Upper lobe of left lung (tissue), 6 donors: ENCODE data around the gene LRP1B. TPM values are rescaled to one million over a fixed set of nuclear protein-coding genes. Genes with fewer than 3 reads are reported as not detected.

Experiments used
- ATAC-seq, 2 donors: fragments of 200-7000 bp; cut with Tn5 transposase; one replicate each; pipeline ENCODE4 v1.9.1; 2022; ENCODE audit warnings: mild to moderate bottlenecking in 2 of 2, moderate library complexity in 2 of 2; ENCODE audit not compliant: low FRiP score in 2 of 2
- DNase-seq, 2 donors: peaks; one replicate each; pipeline ENCODE4 v3.0.0-alpha.2; 2019 to 2020
- H3K27ac ChIP-seq, 4 donors: fragments of 200-600 bp; sonication (generic); one replicate each; pipeline ENCODE4 v1.5.1; 2016 to 2019
- H3K27me3 ChIP-seq, 4 donors: fragments of 200-600 bp; sonication (generic); one replicate each; pipeline ENCODE4 v1.5.1; 2017 to 2019
- H3K36me3 ChIP-seq, 4 donors: fragments of 200-600 bp; sonication (generic); one replicate each; pipeline ENCODE4 v1.5.1; 2016 to 2019
- H3K4me1 ChIP-seq, 4 donors: fragments of 200-600 bp; sonication (generic); one replicate each; pipeline ENCODE4 v1.5.1; 2018 to 2019
- H3K4me3 ChIP-seq, 4 donors: fragments of 200-600 bp; sonication (generic); one replicate each; pipeline ENCODE4 v1.5.1; 2017 to 2019; ENCODE audit warnings: mild to moderate bottlenecking in 2 of 4, moderate library complexity in 1 of 4
- H3K9me3 ChIP-seq, 4 donors: fragments of 200-600 bp; sonication (generic); one replicate each; pipeline ENCODE4 v1.5.1; 2018 to 2019
- CTCF ChIP-seq, 6 experiments: fragments of 450-650 bp in 4 of 6; fragments of 200-600 bp in 2 of 6; sonication (generic) in 2 of 6; IDR thresholded peaks; one replicate each; pipeline ENCODE4 v1.5.1; 2016 to 2019; ENCODE audit warnings: antibody characterized with exemption in 6 of 6
- EP300 ChIP-seq, 4 donors: sonication (generic); formaldehyde crosslinking; IDR thresholded peaks; one replicate each; pipeline ENCODE4 v1.5.1; 2017; ENCODE audit warnings: antibody characterized with exemption in 4 of 4, control low read depth in 2 of 4
- POLR2A ChIP-seq, 4 donors: fragments of 450-650 bp; IDR thresholded peaks; one replicate each; pipeline ENCODE4 v1.5.1; 2016 to 2017; ENCODE audit warnings: antibody characterized with exemption in 4 of 4, mild to moderate bottlenecking in 2 of 4
- POLR2AphosphoS5 ChIP-seq, 2 donors: sonication (generic); formaldehyde crosslinking; IDR thresholded peaks; one replicate each; pipeline ENCODE4 v1.5.1; 2017; ENCODE audit warnings: antibody characterized with exemption in 2 of 2
- WGBS, 2 donors: methylation state at CpG; one replicate each; pipeline ENCODE4 v1.1.5; 2017 to 2018; 5-methylcytosine and 5-hydroxymethylcytosine counted together
- total RNA-seq, 6 donors: library from RNA; depleted of rRNA in 4 of 6; stranded (reverse); fragments of >200 nt in 4 of 6; gene quantifications; one replicate each; pipeline versions ENCODE4 v1.1.0 to v1.2.1, GENCODE V29; 2016 to 2021
- donor health status: DM: no; HTN: no; CAD: no; lungs with moderate emphysema.
- donor health status: DM: no; HTN: yes; CAD: no; lungs with severe emphysema.

Gene LRP1B
- total RNA-seq, 6 donors from 2014 or later, result under 0.01 to 0.46 (median 0.11) TPM

- TF ChIP-seq POLR2A (IDR thresholded peaks at IDR 0.05) (no peak), POLR2AphosphoS5 (IDR thresholded peaks at IDR 0.05) (no peak), CTCF (IDR thresholded peaks at IDR 0.05) (no peak), EP300 (IDR thresholded peaks at IDR 0.05) (no peak)
- ATAC-seq, result no peak
- Histone ChIP-seq H3K4me3 (no peak overlapping the region), H3K27me3 (no peaks in the 10 kb centered on the region), H3K9me3 (no peaks in the 10 kb centered on the region), H3K27ac (no peak overlapping the region), H3K36me3 (no peaks in the 10 kb centered on the region), H3K4me1 (no peaks in the 10 kb centered on the region)
- no peak for DNase-seq
- 89 to 90% methylated on average over 2 of the region's 2 CpGs for WGBS, 2 donors
Observed at GRCh38 chr2:141519906-141520305, 610.9 kb downstream of the LRP1B start.

GRCh38 chr2:141517852-141518421, 612.9 kb downstream of the LRP1B start:
- no peak for ATAC-seq
- H3K4me1 ChIP-seq, result no peaks in the 10 kb centered on the region
- 69 to 87% methylated on average over 2 of the region's 2 CpGs for WGBS, 2 donors
- H3K4me3 ChIP-seq, result no peak overlapping the region
- no peak overlapping the region for H3K27ac ChIP-seq
- H3K9me3 ChIP-seq, result no peaks in the 10 kb centered on the region
- no peak for DNase-seq
- TF ChIP-seq CTCF (IDR thresholded peaks at IDR 0.05), result no peak
- no peak for TF ChIP-seq EP300 (IDR thresholded peaks at IDR 0.05)
- no peak for TF ChIP-seq POLR2AphosphoS5 (IDR thresholded peaks at IDR 0.05)
- TF ChIP-seq POLR2A (IDR thresholded peaks at IDR 0.05), result no peak
- no peaks in the 10 kb centered on the region for H3K27me3 ChIP-seq
- no peaks in the 10 kb centered on the region for H3K36me3 ChIP-seq

GRCh38 chr2:141517180-141517851, 613.5 kb downstream of the LRP1B start:
- no peak for ATAC-seq
- Histone ChIP-seq H3K4me3 (no peak overlapping the region), H3K4me1 (no peaks in the 10 kb centered on the region), H3K36me3 (no peaks in the 10 kb centered on the region), H3K27ac (no peak overlapping the region), H3K9me3 (no peaks in the 10 kb centered on the region), H3K27me3 (no peaks in the 10 kb centered on the region)
- no peak for TF ChIP-seq POLR2A (IDR thresholded peaks at IDR 0.05)
- no peak for TF ChIP-seq POLR2AphosphoS5 (IDR thresholded peaks at IDR 0.05)
- TF ChIP-seq EP300 (IDR thresholded peaks at IDR 0.05), result no peak
- TF ChIP-seq CTCF (IDR thresholded peaks at IDR 0.05), result no peak
- no peak for DNase-seq
- 62 to 68% methylated on average over 5 of the region's 5 CpGs for WGBS, 2 donors

- no peaks in the 10 kb centered on the region for H3K4me1 ChIP-seq
- no peak overlapping the region for H3K27ac ChIP-seq
- H3K27me3 ChIP-seq, result no peaks in the 10 kb centered on the region
- DNase-seq (no peak), ATAC-seq (no peak)
- TF ChIP-seq POLR2AphosphoS5 (IDR thresholded peaks at IDR 0.05) (no peak), CTCF (IDR thresholded peaks at IDR 0.05) (no peak), POLR2A (IDR thresholded peaks at IDR 0.05) (no peak), EP300 (IDR thresholded peaks at IDR 0.05) (no peak)
- H3K9me3 ChIP-seq, result no peaks in the 10 kb centered on the region
- no peaks in the 10 kb centered on the region for H3K36me3 ChIP-seq
- H3K4me3 ChIP-seq, result no peak overlapping the region
Observed at GRCh38 chr2:141515931-141516330, 614.9 kb downstream of the LRP1B start.

- TF ChIP-seq POLR2A (IDR thresholded peaks at IDR 0.05) (no peak), POLR2AphosphoS5 (IDR thresholded peaks at IDR 0.05) (no peak), CTCF (IDR thresholded peaks at IDR 0.05) (no peak), EP300 (IDR thresholded peaks at IDR 0.05) (no peak)
- WGBS, 2 donors, result 35 to 39% methylated on average over 2 of the region's 2 CpGs
- ATAC-seq, result no peak
- Histone ChIP-seq H3K4me1 (no peaks in the 10 kb centered on the region), H3K9me3 (no peaks in the 10 kb centered on the region), H3K27ac (no peak overlapping the region), H3K36me3 (no peaks in the 10 kb centered on the region), H3K4me3 (no peak overlapping the region), H3K27me3 (no peaks in the 10 kb centered on the region)
- no peak for DNase-seq
Observed at GRCh38 chr2:141513853-141514252, 617.0 kb downstream of the LRP1B start.
